Activated CD8-positive, alpha-beta T cell treated with anti-CD3 and anti-CD28 coated beads, Interleukin-2, amount 10 ng/mL, durations not matched to agents 7 days and 5 days (primary cell): ENCODE data around the gene SEMA7A. TPM values are rescaled to one million over a fixed set of nuclear protein-coding genes. Genes with fewer than 3 reads are reported as not detected.
"Not testable (repeated sequence)": the region's sequence is repeated elsewhere in the genome, so short reads cannot be mapped to it uniquely, and the experiment has no call there.

Source experiments
- ATAC-seq: fragments of 150-1000 bp; cut with Tn5 transposase; one replicate; pipeline ENCODE4 v1.10.0; 2021; ENCODE audit warnings: moderate library complexity
- CTCF ChIA-PET: fragments of 350-600 bp; sonication (Branson Sonifier 250); formaldehyde crosslinking; loops from one replicate; lab custom pipeline; 2021; ENCODE audit warnings: antibody characterized with exemption; lab: Charles Lee
- POLR2A ChIA-PET: fragments of 350-600 bp; sonication (Branson Sonifier 250); formaldehyde crosslinking; loops from one replicate; lab custom pipeline; 2021; ENCODE audit warnings: antibody characterized with exemption; lab: Charles Lee
- DNase-seq: peaks from one replicate; pipeline ENCODE4 v3.0.0-alpha.2; 2020
- H3K27ac Mint-ChIP-seq: one replicate; pipeline ENCODE4 v1.8.0; 2021; ENCODE audit warnings: mild to moderate bottlenecking, mixed read lengths
- H3K27me3 Mint-ChIP-seq: one replicate; pipeline ENCODE4 v1.8.0; 2021; ENCODE audit warnings: low read depth, mixed read lengths
- H3K36me3 Mint-ChIP-seq: one replicate; pipeline ENCODE4 v1.8.0; 2021; ENCODE audit warnings: low read depth, mixed read lengths
- H3K4me1 Mint-ChIP-seq: one replicate; pipeline ENCODE4 v1.8.0; 2021; ENCODE audit warnings: low read depth, mixed read lengths
- H3K4me3 Mint-ChIP-seq: one replicate; pipeline ENCODE4 v1.8.0; 2021; ENCODE audit warnings: mild to moderate bottlenecking, mixed read lengths
- H3K9me3 Mint-ChIP-seq: one replicate; pipeline ENCODE4 v1.8.0; 2022; ENCODE audit warnings: mixed read lengths; ENCODE audit not compliant: insufficient read depth
- total RNA-seq, 2 experiments: library from RNA; stranded (reverse); gene quantifications; one replicate each; pipeline ENCODE4 v1.2.3, GENCODE V29; 2021

Gene SEMA7A
- 10 to 100 TPM; 16.1 to 16.9 TPM for total RNA-seq

GRCh38 chr15:74433592-74434262 is at the start of gene SEMA7A:
Gene SEMA7A (minus strand): TSS chr15:74433958. CDS start chr15:74433918, 40 bp downstream.
- peaks cover 76% of the 10 kb centered on the region for H3K4me1 Mint-ChIP-seq
- H3K4me3 Mint-ChIP-seq, result peak within 1 kb of the TSS; percentile 83
- DNase-seq (peak; percentile 88), ATAC-seq (peak; percentile 90)
- H3K36me3 Mint-ChIP-seq, result no peaks in the 10 kb centered on the region
- ChIA-PET POLR2A (interaction anchor here (1.0 to 4.2 kb wide), 6 partner anchors 25 to 51 kb away, joined by 3 to 35 read pairs (median 10); partner anchors contain the start of gene UBL7), CTCF (interaction anchor here (1.0 to 27.0 kb wide), 7 partner anchors 8 to 112 kb away, joined by 3 to 677 read pairs (median 3); no protein-coding TSS in a partner anchor)
- H3K9me3 Mint-ChIP-seq, result no peaks in the 10 kb centered on the region
- H3K27ac Mint-ChIP-seq, result peak within 1 kb of the TSS; percentile 88
- no peaks in the 10 kb centered on the region for H3K27me3 Mint-ChIP-seq

GRCh38 chr15:74482661-74483060 is 48.9 kb upstream of the SEMA7A start:
- POLR2A ChIA-PET, result interaction anchor here (0.8 to 1.2 kb wide), 2 partner anchors 21 to 58 kb away, joined by 4 to 5 read pairs; partner anchors contain the start of gene ARID3B
- H3K36me3 Mint-ChIP-seq, result peaks cover 30% of the 10 kb centered on the region
- H3K27me3 Mint-ChIP-seq, result no peaks in the 10 kb centered on the region
- H3K4me3 Mint-ChIP-seq, result no peak overlapping the region
- no peak overlapping the region for H3K27ac Mint-ChIP-seq
- DNase-seq (no peak), ATAC-seq (no peak)
- H3K9me3 Mint-ChIP-seq, result no peaks in the 10 kb centered on the region
- CTCF ChIA-PET, result interaction anchor here (0.9 to 1.9 kb wide), 5 partner anchors 11 to 107 kb away, joined by 3 to 5 read pairs (median 4); no protein-coding TSS in a partner anchor
- peaks cover 4% of the 10 kb centered on the region for H3K4me1 Mint-ChIP-seq

- H3K4me1 Mint-ChIP-seq, H3K27ac Mint-ChIP-seq, DNase-seq, POLR2A ChIA-PET, H3K9me3 Mint-ChIP-seq, ATAC-seq, H3K4me3 Mint-ChIP-seq, H3K27me3 Mint-ChIP-seq: not testable (repeated sequence)
- H3K36me3 Mint-ChIP-seq, result peaks cover 22% of the 10 kb centered on the region
- CTCF ChIA-PET, result interaction anchor here (1.6 kb wide), 1 partner anchor 9 kb away, joined by 4 read pairs; no protein-coding TSS in a partner anchor
Measured at GRCh38 chr15:74480364-74480763, 46.6 kb upstream of the SEMA7A start.

- H3K4me3 Mint-ChIP-seq, H3K27ac Mint-ChIP-seq, DNase-seq, H3K27me3 Mint-ChIP-seq, ATAC-seq, H3K9me3 Mint-ChIP-seq, H3K4me1 Mint-ChIP-seq: not testable (repeated sequence)
- H3K36me3 Mint-ChIP-seq, result peaks cover 30% of the 10 kb centered on the region
- ChIA-PET CTCF (interaction anchor here (1.5 kb wide), 1 partner anchor 96 kb away, joined by 3 read pairs; no protein-coding TSS in a partner anchor), POLR2A (interaction anchor here (1.7 kb wide), 1 partner anchor 11 kb away, joined by 6 read pairs; the partner anchor contains the start of gene UBL7)
Measured at GRCh38 chr15:74471621-74472020, 37.9 kb upstream of the SEMA7A start.

GRCh38 chr15:74470631-74471395 is 37.1 kb upstream of the SEMA7A start:
- Mint-ChIP-seq H3K27me3 (no peaks in the 10 kb centered on the region), H3K27ac (no peak overlapping the region), H3K4me1 (peaks cover 1% of the 10 kb centered on the region), H3K4me3 (no peak overlapping the region), H3K9me3 (no peaks in the 10 kb centered on the region), H3K36me3 (peaks cover 35% of the 10 kb centered on the region)
- no peak for ATAC-seq
- DNase-seq, result no peak
- ChIA-PET POLR2A (interaction anchor here (1.7 kb wide), 1 partner anchor 10 kb away, joined by 6 read pairs; the partner anchor contains the start of gene UBL7), CTCF (no interaction called here)

- ChIA-PET POLR2A (interaction anchor here (0.6 to 1.3 kb wide), 3 partner anchors 72 to 598 kb away, joined by 3 to 4 read pairs (median 3); partner anchors contain the start of gene ARID3B), CTCF (interaction anchor here (0.9 to 1.0 kb wide), 2 partner anchors 21 to 94 kb away, joined by 3 read pairs; no protein-coding TSS in a partner anchor)
- H3K4me3 Mint-ChIP-seq, result no peak overlapping the region
- H3K27me3 Mint-ChIP-seq, result no peaks in the 10 kb centered on the region
- H3K27ac Mint-ChIP-seq, result no peak overlapping the region
- ATAC-seq, result no peak
- peaks cover 42% of the 10 kb centered on the region for H3K36me3 Mint-ChIP-seq
- peaks cover 6% of the 10 kb centered on the region for H3K9me3 Mint-ChIP-seq
- DNase-seq, result no peak
- peaks cover 20% of the 10 kb centered on the region for H3K4me1 Mint-ChIP-seq
Measured at GRCh38 chr15:74468341-74469032, 34.7 kb upstream of the SEMA7A start.

- Mint-ChIP-seq H3K27me3 (no peaks in the 10 kb centered on the region), H3K4me3 (no peak overlapping the region), H3K27ac (no peak overlapping the region), H3K36me3 (peaks cover 45% of the 10 kb centered on the region), H3K4me1 (peaks cover 37% of the 10 kb centered on the region), H3K9me3 (peaks cover 6% of the 10 kb centered on the region)
- ATAC-seq (no peak), DNase-seq (no peak)
- ChIA-PET POLR2A (no interaction called here), CTCF (no interaction called here)
Measured at GRCh38 chr15:74466570-74466969, 32.8 kb upstream of the SEMA7A start.

GRCh38 chr15:74464897-74465296 is 31.1 kb upstream of the SEMA7A start:
- Mint-ChIP-seq H3K9me3 (peaks cover 6% of the 10 kb centered on the region), H3K4me3 (no peak overlapping the region), H3K27ac (peak overlapping the region; percentile 61), H3K4me1 (peaks cover 43% of the 10 kb centered on the region), H3K27me3 (no peaks in the 10 kb centered on the region), H3K36me3 (peaks cover 45% of the 10 kb centered on the region)
- ChIA-PET CTCF (interaction anchor here (0.6 to 1.4 kb wide), 6 partner anchors 9 to 78 kb away, joined by 3 to 7 read pairs (median 3); no protein-coding TSS in a partner anchor), POLR2A (no interaction called here)
- DNase-seq (no peak), ATAC-seq (no peak)

- H3K36me3 Mint-ChIP-seq, result peaks cover 44% of the 10 kb centered on the region
- no peaks in the 10 kb centered on the region for H3K27me3 Mint-ChIP-seq
- H3K9me3 Mint-ChIP-seq, result peaks cover 6% of the 10 kb centered on the region
- peaks cover 44% of the 10 kb centered on the region for H3K4me1 Mint-ChIP-seq
- ATAC-seq, result no peak
- POLR2A ChIA-PET, result no interaction called here
- peak overlapping the region; percentile 3 for H3K4me3 Mint-ChIP-seq
- peak overlapping the region; percentile 61 for H3K27ac Mint-ChIP-seq
- no peak for DNase-seq
- CTCF ChIA-PET, result interaction anchor here (0.6 to 1.4 kb wide), 5 partner anchors 9 to 78 kb away, joined by 3 to 7 read pairs (median 3); no protein-coding TSS in a partner anchor
Measured at GRCh38 chr15:74464216-74464615, 30.5 kb upstream of the SEMA7A start.

- ATAC-seq (no peak), DNase-seq (no peak)
- ChIA-PET CTCF (interaction anchor here (1.5 kb wide), 1 partner anchor 77 kb away, joined by 7 read pairs; the partner anchor contains the start of gene ARID3B), POLR2A (interaction anchor here (3.4 kb wide), 1 partner anchor 77 kb away, joined by 32 read pairs; the partner anchor contains the start of gene ARID3B)
- no peak overlapping the region for H3K4me3 Mint-ChIP-seq
- no peaks in the 10 kb centered on the region for H3K27me3 Mint-ChIP-seq
- H3K27ac Mint-ChIP-seq, result no peak overlapping the region
- H3K9me3 Mint-ChIP-seq, result peaks cover 6% of the 10 kb centered on the region
- H3K4me1 Mint-ChIP-seq, result peaks cover 49% of the 10 kb centered on the region
- peaks cover 39% of the 10 kb centered on the region for H3K36me3 Mint-ChIP-seq
Measured at GRCh38 chr15:74463634-74464033, 29.9 kb upstream of the SEMA7A start.
